ENCODE measurements around the gene LRRN2. TPM values are rescaled to one million over a fixed set of nuclear protein-coding genes. Genes with fewer than 3 reads are reported as not detected.

LRRN2 gene
- total RNA-seq, 1 donor: under 0.01 TPM

DNA sequence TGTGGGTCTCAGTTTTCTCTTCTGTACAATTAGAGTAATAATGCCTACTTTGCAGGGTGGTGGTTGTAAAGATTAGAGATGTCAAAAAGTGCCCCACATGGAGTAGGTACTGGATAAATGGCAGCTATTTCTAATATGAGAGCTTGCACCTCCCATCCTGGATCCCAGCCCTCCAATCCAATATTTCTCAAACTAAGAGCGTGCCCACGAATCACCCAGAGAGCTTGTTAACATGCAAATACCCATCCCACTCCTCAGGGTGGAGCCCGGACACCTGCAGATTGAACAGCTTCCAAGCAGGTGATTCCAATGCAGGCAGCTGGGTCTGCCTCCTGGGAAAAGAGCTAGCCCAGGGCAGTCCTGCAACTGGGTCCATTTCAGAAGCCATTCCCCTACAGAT is 33.0 kb downstream of the LRRN2 start:
- no peak for DNase-seq (ENCODE audit: low read depth)
- TF ChIP-seq, protein P1, sequence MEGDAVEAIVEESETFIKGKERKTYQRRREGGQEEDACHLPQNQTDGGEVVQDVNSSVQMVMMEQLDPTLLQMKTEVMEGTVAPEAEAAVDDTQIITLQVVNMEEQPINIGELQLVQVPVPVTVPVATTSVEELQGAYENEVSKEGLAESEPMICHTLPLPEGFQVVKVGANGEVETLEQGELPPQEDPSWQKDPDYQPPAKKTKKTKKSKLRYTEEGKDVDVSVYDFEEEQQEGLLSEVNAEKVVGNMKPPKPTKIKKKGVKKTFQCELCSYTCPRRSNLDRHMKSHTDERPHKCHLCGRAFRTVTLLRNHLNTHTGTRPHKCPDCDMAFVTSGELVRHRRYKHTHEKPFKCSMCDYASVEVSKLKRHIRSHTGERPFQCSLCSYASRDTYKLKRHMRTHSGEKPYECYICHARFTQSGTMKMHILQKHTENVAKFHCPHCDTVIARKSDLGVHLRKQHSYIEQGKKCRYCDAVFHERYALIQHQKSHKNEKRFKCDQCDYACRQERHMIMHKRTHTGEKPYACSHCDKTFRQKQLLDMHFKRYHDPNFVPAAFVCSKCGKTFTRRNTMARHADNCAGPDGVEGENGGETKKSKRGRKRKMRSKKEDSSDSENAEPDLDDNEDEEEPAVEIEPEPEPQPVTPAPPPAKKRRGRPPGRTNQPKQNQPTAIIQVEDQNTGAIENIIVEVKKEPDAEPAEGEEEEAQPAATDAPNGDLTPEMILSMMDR (IDR thresholded peaks at IDR 0.05; ENCODE audit: insufficient read depth, low read depth, low read length): no peak
- no peak overlapping the region for H3K4me3 ChIP-seq (ENCODE audit: low read depth, low read length)

DNA sequence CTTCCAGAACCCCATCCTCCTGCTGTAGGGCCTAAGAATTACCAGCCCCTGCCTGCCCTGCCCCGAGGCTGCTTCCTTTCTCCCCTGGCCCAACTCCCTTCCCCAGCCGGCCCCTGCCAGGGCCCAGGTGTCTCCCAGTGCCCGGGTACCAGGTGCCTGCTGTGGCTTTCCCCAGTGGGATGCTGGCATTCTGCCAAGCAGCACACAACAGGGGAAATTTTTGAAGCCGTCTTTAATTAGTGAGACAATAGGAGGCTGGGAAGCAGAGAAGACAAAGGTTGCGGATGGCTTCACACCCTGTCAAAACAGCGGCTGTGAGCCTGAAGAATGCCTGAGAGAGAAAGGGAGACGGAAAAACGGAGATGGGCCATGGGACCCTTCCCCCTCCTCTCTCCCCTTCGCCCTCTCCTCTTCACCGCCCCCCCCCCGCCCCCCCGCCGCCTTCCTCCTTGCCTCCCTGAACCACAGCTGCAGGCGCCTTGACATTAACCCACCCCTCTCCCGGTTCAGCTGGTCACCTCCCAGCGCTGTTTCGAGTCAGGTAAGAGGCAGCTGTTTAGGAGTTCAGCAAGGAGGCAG is 33.6 kb downstream of the LRRN2 start:
- TF ChIP-seq, protein P1 (IDR thresholded peaks at IDR 0.05; ENCODE audit: insufficient read depth, low read depth, low read length): no peak
- no peak overlapping the region for H3K4me3 ChIP-seq (ENCODE audit: low read depth, low read length)
- DNase-seq (ENCODE audit: low read depth): no peak

DNA sequence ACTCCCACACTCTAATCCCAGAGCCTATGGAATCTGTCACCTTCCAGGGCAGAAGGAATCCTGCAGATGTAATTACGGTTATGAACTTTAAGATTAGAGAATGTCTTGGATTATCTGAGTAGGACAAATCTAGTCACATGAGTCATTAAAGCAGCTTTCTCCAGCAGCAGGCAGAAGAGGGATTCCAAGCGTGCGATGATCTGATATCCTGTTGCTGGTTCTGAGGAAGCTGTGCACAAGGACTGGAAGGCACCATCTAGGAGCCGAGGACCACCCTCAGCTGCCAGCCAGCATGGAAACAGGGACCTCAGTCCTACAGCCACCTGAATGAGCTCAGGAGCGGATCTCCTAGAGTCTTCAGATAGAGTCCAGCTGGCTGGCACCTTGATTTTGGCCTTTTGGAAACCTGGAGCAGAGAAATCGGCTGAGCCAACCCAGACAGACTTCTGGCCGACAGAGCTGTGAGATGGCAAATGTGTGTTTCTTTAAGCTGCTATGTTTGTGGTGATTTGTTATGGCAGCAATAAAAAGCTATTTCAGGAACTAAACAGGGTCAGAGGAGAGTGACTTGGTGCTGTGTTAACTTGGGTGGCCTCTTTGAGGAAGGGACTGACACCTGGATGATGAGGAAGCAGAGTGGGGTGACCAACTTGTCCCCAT is 34.5 kb downstream of the LRRN2 start:
- DNase-seq (ENCODE audit: low read depth): no peak
- no peak overlapping the region for H3K4me3 ChIP-seq (ENCODE audit: low read depth, low read length)
- TF ChIP-seq, protein P1 (IDR thresholded peaks at IDR 0.05; ENCODE audit: insufficient read depth, low read depth, low read length): no peak

DNA sequence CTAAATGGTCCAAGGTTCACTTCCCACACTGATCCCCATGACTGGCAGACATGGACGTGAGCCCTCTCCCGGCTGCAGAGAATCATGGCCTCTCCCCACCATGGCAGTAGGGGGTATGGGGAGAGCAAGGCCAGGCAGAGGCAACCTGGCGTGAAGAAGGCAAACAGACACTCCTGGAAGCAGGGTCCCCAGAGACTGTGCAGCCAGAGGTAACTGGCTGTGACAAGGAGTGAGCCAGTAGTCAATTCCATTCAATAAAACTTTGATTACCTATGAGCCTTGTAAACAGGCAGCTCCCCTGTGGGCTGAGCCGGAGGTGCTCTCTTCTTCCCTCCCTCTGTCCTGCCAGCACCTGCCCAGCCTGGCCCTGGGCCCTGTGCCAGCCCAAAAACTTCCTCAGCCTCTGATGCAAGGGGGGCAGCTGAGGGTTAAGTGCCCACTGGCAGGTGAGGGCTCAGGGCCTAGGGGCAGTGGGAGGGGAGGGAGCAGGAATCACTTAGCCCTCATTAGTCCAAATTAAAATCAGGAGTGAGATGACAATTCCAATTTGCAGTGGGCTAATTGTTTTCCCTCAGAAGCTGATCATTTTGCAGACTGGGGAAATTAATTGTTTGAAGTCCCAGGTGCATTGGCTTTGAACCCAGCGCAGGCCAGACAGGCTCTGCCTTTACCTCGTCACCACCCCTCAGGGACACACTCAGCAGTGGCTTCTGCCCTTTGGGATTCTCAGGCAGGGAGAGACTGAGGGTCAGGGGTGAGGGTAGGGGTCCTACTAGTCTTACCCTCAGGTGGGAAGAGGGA is 35.6 kb downstream of the LRRN2 start:
- TF ChIP-seq, protein P1 (IDR thresholded peaks at IDR 0.05; ENCODE audit: insufficient read depth, low read depth, low read length): no peak
- DNase-seq (ENCODE audit: low read depth): no peak
- no peak overlapping the region for H3K4me3 ChIP-seq (ENCODE audit: low read depth, low read length)

DNA sequence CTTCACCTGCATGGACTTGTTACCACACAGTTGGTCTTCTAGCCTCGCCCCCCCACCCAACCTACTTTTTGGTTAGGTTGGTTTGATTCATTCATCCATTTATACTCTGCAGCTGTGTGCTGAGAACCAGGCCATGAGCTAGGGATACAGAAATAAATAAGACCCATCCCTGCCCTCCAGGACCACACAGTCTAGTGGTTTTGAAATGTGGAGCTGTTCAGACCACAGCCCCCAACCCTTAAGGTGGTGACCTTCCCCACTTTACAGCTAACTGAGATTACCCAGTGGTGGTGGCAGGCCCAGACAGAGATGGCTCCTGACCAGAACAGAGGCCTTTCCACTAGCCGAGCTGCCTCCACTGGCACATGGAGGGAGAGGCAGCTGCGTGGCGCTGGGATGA is 37.0 kb downstream of the LRRN2 start:
- TF ChIP-seq, protein P1 (IDR thresholded peaks at IDR 0.05; ENCODE audit: insufficient read depth, low read depth, low read length): no peak
- H3K4me3 ChIP-seq (ENCODE audit: low read depth, low read length): no peak overlapping the region
- no peak for DNase-seq (ENCODE audit: low read depth)

DNA sequence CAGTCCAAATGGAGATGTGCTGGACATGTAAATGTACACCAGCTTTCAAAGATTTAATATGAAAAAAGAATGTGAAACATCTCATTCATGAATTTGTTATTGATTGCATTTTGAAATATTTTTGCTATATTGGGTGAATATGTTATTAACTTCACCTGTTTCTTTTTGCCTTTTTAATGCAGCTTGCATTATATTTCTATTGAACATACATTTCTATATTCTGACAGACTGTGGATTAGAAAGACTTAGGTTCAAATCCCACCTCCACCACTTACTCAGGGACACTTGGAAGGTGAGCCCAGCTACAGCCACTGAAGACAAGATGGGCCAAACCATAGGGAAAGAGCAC is 37.8 kb downstream of the LRRN2 start:
- no peak overlapping the region for H3K4me3 ChIP-seq (ENCODE audit: low read depth, low read length)
- TF ChIP-seq, protein P1 (IDR thresholded peaks at IDR 0.05; ENCODE audit: insufficient read depth, low read depth, low read length): no peak
- no peak for DNase-seq (ENCODE audit: low read depth)
